HCEC 1CT (cell line): ENCODE measurements around the gene ARMC2.
"Not testable (repeated sequence)": the region's sequence is repeated elsewhere in the genome, so short reads cannot be mapped to it uniquely, and the experiment has no call there.

ENCODE experiments used
- DNase-seq: peaks from one replicate; pipeline ENCODE4 v3.0.0-alpha.2; 2017

Gene ARMC2

GRCh38 chr6:108848116-108848868, at the start of gene ARMC2:
TSS of gene ARMC2 (plus strand) at chr6:108848422. CDS start at chr6:108854268, 5,846 bp downstream.
- peak; percentile 83 for DNase-seq

GRCh38 chr6:108798670-108799353, 49.4 kb upstream of the ARMC2 start:
- no peak for DNase-seq

- no peak for DNase-seq
Measured at GRCh38 chr6:108799354-108799717, 48.9 kb upstream of the ARMC2 start.

GRCh38 chr6:108799791-108800190, 48.4 kb upstream of the ARMC2 start:
- DNase-seq: no peak

GRCh38 chr6:108800427-108800864, 47.8 kb upstream of the ARMC2 start:
- DNase-seq: peak; percentile 30

GRCh38 chr6:108801366-108801765, 46.9 kb upstream of the ARMC2 start:
- DNase-seq: no peak

GRCh38 chr6:108803982-108804490, 44.2 kb upstream of the ARMC2 start:
- DNase-seq: no peak

- DNase-seq: no peak
Measured at GRCh38 chr6:108804956-108805355, 43.3 kb upstream of the ARMC2 start.

- no peak for DNase-seq
Measured at GRCh38 chr6:108805611-108806167, 42.5 kb upstream of the ARMC2 start.

GRCh38 chr6:108806171-108806570, 42.1 kb upstream of the ARMC2 start:
- no peak for DNase-seq

- DNase-seq: no peak
Measured at GRCh38 chr6:108806665-108807064, 41.6 kb upstream of the ARMC2 start.

- DNase-seq: no peak
Measured at GRCh38 chr6:108807928-108808327, 40.3 kb upstream of the ARMC2 start.

- DNase-seq: no peak
Measured at GRCh38 chr6:108809211-108809610, 39.0 kb upstream of the ARMC2 start.

- DNase-seq: no peak
Measured at GRCh38 chr6:108810057-108810643, 38.1 kb upstream of the ARMC2 start.

GRCh38 chr6:108811490-108811889, 36.7 kb upstream of the ARMC2 start:
- DNase-seq: no peak

GRCh38 chr6:108813218-108813617, 35.0 kb upstream of the ARMC2 start:
- DNase-seq: not testable (repeated sequence)

GRCh38 chr6:108817276-108817675, 30.9 kb upstream of the ARMC2 start:
- DNase-seq: not testable (repeated sequence)

- DNase-seq: no peak
Measured at GRCh38 chr6:108820006-108820405, 28.2 kb upstream of the ARMC2 start.

- no peak for DNase-seq
Measured at GRCh38 chr6:108822401-108822800, 25.8 kb upstream of the ARMC2 start.

GRCh38 chr6:108825326-108825725, 22.9 kb upstream of the ARMC2 start:
- DNase-seq: no peak

- no peak for DNase-seq
Measured at GRCh38 chr6:108831104-108831503, 17.1 kb upstream of the ARMC2 start.

- no peak for DNase-seq
Measured at GRCh38 chr6:108832738-108833137, 15.5 kb upstream of the ARMC2 start.

- peak; percentile 70 for DNase-seq
Measured at GRCh38 chr6:108835218-108835850, 12.9 kb upstream of the ARMC2 start.
